PFSK-1 (cell line): ENCODE measurements around the gene CHD1.

Source experiments
- FOXP2 ChIP-seq: optimal IDR thresholded peaks from 2 replicates; pipeline ENCODE3; 2011; ENCODE audit warnings: borderline replicate concordance, control low read depth, inconsistent platforms; ENCODE audit not compliant: insufficient read depth; ENCODE audit errors: extremely low read length, extremely low read depth
- POLR2AphosphoS5 ChIP-seq: IDR thresholded peaks from 2 replicates; pipeline ENCODE4 v1.6.1; 2012; ENCODE audit warnings: low read depth, mild to moderate bottlenecking, control low read depth, low read length, moderate library complexity
- SIN3A ChIP-seq: IDR thresholded peaks from 2 replicates; pipeline ENCODE4 v1.6.1; 2012; ENCODE audit warnings: mild to moderate bottlenecking, low read length, moderate library complexity, borderline replicate concordance; ENCODE audit not compliant: insufficient read depth
- TAF1 ChIP-seq: IDR thresholded peaks from 2 replicates; pipeline ENCODE4 v1.6.1; 2012; ENCODE audit warnings: low read length, control low read depth, borderline replicate concordance; ENCODE audit not compliant: insufficient read depth
- TF ChIP-seq, protein P1 (sequence below), 2 experiments: IDR thresholded peaks; 2 replicates each; pipeline versions ENCODE4 v1.6.1 to v1.8.0; 2011 to 2012; ENCODE audit warnings: low read depth in 2 of 2, low read length in 2 of 2, control low read depth in 1 of 2, inconsistent platforms in 1 of 2, mild to moderate bottlenecking in 1 of 2, moderate library complexity in 1 of 2; ENCODE audit not compliant: insufficient read depth in 1 of 2

CHD1 gene

DNA sequence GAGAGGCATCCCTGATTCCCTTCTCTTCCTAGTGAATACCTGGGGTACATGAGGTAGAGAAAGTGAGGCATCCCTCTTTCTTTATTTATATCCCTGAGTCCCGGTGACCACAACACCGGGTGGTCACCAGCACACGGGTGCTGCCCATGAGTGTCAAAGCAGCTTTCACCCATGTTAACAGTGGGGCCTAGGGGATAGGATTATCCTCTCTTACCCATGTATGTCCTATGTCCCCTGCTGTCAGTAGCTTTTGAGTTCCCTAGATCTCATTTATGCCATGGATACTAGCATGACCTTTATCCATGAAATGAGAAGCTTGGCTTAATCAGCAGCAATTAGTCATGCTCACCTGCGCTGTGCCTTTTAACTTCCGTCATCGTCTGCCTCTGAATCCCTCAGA is 83.9 kb downstream of the CHD1 start:
- TF ChIP-seq FOXP2 (no peak), POLR2AphosphoS5 (no peak), TAF1 (no peak), SIN3A (no peak)
- TF ChIP-seq, protein P1, sequence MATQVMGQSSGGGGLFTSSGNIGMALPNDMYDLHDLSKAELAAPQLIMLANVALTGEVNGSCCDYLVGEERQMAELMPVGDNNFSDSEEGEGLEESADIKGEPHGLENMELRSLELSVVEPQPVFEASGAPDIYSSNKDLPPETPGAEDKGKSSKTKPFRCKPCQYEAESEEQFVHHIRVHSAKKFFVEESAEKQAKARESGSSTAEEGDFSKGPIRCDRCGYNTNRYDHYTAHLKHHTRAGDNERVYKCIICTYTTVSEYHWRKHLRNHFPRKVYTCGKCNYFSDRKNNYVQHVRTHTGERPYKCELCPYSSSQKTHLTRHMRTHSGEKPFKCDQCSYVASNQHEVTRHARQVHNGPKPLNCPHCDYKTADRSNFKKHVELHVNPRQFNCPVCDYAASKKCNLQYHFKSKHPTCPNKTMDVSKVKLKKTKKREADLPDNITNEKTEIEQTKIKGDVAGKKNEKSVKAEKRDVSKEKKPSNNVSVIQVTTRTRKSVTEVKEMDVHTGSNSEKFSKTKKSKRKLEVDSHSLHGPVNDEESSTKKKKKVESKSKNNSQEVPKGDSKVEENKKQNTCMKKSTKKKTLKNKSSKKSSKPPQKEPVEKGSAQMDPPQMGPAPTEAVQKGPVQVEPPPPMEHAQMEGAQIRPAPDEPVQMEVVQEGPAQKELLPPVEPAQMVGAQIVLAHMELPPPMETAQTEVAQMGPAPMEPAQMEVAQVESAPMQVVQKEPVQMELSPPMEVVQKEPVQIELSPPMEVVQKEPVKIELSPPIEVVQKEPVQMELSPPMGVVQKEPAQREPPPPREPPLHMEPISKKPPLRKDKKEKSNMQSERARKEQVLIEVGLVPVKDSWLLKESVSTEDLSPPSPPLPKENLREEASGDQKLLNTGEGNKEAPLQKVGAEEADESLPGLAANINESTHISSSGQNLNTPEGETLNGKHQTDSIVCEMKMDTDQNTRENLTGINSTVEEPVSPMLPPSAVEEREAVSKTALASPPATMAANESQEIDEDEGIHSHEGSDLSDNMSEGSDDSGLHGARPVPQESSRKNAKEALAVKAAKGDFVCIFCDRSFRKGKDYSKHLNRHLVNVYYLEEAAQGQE (IDR thresholded peaks at IDR 0.05; ENCODE audit: insufficient read depth in 1 of 2, low read depth in 2 of 2, low read length in 2 of 2): no peak

DNA sequence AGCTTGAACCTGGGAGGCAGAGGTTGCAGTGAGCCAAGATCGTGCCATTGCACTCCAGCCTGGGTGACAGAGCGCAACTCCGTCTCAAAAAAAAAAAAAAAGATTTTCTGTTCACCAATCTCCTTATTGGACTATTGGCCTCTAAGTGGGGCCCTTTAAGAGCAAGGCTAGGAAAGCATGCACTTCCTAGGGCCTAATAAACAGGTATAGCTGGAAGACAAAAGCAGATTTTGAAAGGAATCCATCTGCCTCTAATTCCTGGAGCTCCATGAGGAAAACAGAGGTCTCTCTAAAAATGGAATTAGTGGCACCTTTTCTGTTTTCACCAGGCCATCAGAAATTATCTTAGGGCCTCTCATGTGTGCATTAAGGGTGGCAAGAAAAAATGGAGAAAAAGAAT is 85.3 kb downstream of the CHD1 start:
- TF ChIP-seq POLR2AphosphoS5 (no peak), SIN3A (no peak), FOXP2 (no peak), TAF1 (no peak)
- TF ChIP-seq, protein P1 (IDR thresholded peaks at IDR 0.05; ENCODE audit: insufficient read depth in 1 of 2, low read depth in 2 of 2, low read length in 2 of 2): no peak

DNA sequence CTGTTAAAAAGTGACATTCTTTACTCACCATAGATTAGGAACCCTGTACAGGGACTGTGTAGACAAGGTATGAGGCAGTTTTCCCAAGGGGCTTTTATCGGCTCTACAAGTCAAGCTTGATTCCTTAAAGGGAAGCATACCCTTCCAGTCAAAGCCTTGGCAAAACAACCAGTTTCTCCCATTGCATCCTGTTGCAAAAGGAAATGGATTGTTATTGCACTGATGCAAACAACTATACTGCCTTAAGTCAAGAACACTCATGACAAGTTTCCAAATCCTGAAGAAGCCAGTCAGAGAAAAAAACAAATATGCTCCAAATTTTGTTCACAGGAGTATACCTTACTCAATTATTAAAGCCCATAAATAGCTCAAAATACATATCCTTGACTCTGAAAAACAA is 87.9 kb downstream of the CHD1 start:
- TF ChIP-seq SIN3A (no peak), FOXP2 (no peak)

DNA sequence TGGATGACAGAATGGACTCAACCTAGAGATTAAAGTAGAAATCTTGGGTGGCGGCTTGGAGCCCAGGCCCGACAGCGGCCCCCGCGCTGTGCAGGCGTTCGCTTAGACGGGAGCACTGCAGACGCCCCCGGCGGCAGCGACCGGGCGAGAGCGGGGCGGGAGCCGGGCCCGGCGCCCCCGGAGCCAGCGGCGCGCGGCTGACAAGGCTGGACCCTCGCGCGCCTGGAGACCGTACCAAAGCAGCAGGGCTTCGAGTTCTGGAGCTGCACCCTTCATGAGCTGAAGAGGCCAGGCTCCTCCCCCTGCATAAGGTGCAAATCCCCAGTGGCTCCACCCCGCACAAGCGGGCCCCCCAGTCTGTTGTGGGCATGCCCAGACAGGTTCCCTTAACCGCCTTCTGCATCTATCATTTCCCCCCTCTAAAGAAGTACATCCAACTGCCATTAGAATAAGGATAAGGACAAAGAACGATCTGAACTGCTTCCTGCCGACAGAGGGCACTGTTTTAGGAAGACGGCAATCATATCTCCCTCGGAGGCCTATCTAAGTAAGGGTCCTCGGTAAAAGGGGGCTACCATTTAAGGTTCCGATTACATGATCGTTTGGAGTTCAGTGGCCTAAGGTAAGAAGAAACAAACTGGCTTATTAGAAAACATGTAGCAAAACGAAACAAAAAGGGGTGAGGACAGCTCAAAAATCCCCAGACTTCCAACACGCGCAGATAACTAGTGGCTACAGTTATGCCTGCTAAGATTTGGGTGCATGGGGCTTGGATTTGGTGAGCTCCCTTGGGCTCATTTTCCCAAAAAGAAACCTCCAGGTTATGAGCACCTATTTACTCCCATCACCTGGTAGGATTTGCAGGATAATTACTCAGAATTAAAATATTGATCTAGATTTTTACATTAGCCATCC is 89.1 kb downstream of the CHD1 start:
- TF ChIP-seq SIN3A: no peak
- TF ChIP-seq FOXP2: no peak
- no peak for TF ChIP-seq POLR2AphosphoS5
- TF ChIP-seq, protein P1 (IDR thresholded peaks at IDR 0.05; ENCODE audit: insufficient read depth in 1 of 2, low read depth in 2 of 2, low read length in 2 of 2): no peak
- no peak for TF ChIP-seq TAF1

DNA sequence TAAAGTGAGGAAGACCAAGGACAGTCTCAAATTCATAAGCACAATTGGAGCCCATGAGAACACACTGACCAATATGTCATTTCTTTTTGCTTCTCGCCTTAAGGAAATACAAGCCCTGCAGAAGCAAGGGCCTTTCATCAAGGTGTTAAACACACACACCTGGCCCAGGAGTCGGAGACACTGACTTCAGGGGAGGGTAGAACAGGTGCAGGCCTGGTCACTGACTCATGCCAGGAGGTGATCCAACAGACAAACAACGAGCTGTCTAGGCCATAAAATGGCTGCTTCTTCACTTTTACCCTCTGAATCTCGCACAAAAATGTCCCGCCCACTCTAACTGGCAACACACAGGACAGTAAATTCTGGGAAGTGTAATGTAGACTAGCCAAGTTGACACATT is 92.6 kb downstream of the CHD1 start:
- TF ChIP-seq, protein P1 (IDR thresholded peaks at IDR 0.05; ENCODE audit: insufficient read depth in 1 of 2, low read depth in 2 of 2, low read length in 2 of 2): no peak
- TF ChIP-seq TAF1: no peak
- no peak for TF ChIP-seq FOXP2
- TF ChIP-seq POLR2AphosphoS5: no peak
- TF ChIP-seq SIN3A: no peak
